ENCODE results near the gene CTIF.

Gene CTIF

DNA sequence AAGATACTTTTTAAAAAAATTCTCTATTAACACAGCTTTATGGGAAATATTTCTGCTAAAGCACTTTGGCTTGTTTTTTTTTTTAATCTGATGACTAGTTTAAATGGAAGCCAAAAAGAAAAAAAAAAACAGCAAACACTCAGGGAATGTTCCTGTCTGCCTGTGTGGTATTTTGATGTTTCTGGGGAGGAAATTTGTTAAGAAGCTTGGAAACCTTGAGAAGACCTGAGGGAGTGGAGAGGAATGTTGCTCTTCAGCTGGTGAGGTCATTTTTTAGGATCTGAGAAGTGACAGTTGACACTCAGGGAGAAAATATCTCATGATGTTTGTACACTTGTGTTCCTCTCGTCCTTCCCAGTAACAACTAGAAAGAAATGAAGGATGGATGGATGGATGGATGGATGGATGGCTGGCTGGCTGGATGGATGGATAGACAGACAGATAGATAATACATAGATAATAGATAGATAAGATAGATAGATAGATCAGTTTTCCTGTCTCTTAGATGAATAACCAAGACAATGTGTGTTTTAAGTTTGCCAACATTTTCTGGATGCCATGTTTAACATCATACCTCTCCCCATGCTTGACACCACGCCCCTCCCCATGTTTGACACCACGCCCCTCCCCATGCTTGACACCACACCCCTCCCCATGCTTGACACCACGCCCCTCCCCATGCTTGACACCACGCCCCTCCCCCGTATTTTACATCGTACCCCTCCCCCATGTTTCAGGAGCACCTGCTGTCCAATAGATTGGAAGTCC is 84.8 kb downstream of the CTIF start:
- DNase-seq: no peak

DNA sequence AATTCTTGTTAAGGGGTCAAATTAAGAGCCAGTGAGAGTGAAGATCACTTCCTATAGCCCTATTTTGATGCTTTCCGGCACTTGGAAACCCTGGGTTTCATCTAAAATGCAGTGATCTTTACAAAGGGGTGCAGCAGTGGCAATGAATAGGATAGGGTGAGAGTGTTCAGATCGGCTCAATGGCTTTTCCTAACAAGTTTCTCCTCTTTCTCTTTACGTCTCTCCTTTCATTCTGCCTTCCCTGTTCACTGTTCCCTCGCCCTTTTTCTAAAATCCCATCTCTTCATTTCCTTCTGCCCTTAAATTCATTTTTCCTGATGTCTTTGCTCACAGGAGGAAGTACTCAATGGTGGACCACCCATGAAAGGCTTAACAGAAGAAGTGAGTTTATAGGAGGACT is 86.0 kb downstream of the CTIF start:
- DNase-seq: no peak

DNA sequence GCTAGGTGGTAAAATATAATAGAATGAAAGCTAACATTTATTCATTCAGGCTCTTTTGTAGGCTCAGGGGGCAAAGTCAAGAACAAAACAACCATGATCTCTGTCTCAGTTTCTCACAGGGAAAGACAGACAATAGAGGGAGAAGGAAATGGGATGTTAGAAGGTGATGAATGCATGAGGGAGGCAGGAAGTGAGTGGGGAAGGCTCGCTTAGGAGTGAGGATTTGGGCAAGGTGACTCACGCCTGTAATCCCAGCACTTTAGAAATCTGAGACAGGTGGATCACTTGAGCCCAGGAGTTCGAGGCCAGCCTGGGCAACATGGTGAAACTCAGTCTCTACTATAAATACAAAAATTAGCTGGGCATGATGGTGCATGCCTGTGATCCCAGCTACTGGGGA is 88.4 kb downstream of the CTIF start:
- DNase-seq: no peak

DNA sequence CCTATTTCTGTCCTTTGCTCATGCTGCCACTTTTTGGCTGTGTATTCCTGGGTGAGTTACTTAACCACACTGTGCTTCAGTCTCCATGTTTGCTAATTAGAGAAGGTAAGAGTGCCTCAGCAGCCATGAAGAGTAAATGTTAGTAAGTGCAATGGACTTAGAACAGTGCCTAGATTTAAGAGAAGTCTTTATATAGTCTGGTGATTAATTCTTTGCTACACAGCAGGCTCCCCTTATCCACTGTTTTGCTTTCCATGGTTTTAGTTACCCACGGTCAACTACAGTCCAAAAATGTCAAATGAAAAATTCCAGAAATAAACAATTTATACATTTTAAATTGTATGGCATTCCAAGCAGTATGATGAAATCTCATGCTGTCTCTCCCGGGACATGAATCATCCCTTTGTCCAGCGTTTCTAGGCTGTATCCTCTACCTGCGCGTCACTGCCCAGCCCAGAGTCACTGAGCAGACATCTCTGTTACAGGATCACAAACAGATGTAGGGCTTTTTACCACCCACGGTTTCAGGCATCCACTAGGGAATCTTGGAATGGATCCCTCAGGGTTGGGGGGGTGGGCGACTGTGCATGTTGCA is 91.0 kb downstream of the CTIF start:
- DNase-seq: no peak

DNA sequence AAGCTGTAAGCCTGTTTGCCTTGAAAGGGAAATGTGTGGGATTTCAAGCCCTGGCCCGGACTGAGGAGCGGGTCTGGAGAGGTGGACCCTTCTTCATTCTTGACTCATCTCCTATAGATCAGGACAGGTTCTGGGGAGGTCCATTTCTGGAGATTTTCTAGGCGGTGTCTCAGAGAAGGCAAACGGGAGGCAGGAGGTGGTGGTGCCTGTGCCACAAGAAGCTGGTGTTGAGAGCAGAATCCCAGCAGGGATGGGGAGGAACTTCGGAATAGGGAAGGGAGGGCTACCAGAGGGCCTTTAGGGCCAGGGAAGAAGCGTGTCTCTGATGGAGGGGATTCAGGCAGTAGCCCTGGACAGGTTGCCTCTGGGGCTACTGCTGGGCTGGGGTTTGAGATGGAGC is 93.0 kb downstream of the CTIF start:
- DNase-seq: no peak

DNA sequence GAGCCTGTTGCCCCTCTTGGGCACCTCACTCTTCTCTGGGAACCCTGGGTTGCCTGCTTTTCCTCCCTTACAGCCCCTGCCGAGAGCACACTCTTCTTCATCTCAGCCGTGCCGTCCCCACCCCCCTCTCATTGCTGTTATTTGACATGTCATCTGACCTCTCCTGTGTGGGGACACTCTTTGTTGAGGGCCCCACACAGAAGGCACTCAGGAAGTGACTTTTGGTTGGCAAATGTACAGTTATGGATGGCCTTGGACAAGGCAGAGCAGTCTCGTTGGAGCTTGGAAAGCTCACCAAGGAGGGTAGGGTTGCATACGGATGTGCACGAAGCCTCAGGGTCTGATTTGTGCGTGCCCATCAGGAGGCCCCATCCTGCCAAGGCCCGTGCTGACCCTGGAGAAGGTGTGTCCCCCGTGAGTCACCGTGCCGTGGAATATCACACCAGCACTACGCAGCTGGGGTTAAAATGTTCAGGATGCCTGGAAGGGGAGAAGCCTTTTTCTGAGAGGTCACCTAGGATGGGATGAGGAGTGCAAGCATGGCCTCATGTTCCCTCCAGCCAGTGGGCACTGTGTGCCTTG is 93.9 kb downstream of the CTIF start:
- DNase-seq: no peak

DNA sequence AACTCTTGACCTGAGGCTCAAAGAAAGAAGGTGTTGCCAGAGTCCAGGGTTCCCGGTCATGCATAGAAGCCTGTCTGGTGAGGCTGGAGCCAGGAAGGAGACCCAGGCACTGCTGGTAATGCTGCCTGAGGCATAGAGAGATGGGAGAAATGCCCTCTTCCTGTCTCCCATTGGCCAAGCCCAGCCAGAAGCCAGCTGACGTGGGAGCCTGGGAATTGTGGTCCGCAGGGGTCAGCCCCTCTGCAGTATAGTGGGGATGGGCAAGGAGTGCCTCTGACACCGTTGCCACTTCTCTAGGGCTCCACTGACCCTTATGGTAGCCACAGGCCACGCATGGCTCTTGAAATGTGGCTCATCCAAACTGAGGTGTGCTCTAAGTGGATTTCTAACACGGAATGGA is 95.7 kb downstream of the CTIF start:
- no peak for DNase-seq

DNA sequence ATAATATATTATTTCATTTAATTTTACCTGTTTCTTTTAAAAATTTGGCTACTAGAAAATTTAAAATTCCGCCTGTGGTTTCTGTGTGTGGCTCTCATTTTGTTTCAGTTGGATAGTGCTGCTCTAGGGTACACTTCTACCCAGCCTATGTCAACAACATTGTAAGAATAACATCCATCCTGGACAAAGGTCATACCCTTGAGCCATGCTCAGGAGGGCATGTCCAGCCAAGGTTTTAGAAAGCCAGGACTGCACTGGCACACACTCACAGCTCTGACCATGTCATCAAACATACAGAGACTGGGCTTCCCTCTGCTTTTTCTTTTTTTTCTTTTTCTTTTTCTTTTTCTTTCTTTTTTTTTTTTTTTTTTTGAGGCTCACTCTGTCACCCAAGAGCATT is 96.1 kb downstream of the CTIF start:
- no peak for DNase-seq

DNA sequence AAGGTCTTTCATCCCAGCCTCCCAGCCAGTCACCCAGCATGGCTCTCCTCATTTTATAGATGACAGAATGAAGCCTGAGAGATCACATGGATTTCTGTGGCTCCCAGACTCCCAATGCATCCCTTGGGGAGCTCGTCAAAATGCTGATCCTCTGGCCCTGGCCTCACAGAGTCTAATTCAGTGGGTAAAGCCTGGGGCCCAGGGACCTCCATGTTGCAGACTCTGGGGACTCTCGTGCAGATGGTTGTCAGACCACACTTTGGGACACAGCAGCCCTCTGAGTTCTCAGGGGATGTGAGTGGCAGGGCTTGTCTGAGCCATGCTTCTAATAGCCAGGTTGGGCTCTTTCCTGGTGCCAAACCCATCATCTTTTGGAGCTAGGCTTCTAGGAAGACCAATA is 97.0 kb downstream of the CTIF start:
- DNase-seq: no peak

DNA sequence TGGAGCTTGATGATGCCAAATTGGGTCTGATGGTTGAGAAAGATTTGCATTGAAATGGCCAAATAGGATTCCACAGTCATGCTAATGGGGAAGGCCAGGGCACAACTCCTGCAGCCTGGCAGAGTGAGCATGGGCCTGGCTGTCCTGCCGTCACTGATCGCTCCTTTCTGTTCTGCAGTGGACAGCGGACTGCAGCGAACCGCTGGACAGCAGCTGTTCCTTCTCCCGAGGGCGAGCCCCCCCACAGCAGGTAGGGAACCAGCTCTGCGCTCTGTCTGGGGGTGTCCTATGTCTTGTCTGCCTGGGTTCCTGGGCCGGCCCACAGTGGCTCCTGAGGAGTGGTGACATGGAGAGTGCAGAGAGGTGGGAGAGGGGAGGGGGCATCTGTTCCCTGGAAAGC is 97.6 kb downstream of the CTIF start:
- DNase-seq: no peak

DNA sequence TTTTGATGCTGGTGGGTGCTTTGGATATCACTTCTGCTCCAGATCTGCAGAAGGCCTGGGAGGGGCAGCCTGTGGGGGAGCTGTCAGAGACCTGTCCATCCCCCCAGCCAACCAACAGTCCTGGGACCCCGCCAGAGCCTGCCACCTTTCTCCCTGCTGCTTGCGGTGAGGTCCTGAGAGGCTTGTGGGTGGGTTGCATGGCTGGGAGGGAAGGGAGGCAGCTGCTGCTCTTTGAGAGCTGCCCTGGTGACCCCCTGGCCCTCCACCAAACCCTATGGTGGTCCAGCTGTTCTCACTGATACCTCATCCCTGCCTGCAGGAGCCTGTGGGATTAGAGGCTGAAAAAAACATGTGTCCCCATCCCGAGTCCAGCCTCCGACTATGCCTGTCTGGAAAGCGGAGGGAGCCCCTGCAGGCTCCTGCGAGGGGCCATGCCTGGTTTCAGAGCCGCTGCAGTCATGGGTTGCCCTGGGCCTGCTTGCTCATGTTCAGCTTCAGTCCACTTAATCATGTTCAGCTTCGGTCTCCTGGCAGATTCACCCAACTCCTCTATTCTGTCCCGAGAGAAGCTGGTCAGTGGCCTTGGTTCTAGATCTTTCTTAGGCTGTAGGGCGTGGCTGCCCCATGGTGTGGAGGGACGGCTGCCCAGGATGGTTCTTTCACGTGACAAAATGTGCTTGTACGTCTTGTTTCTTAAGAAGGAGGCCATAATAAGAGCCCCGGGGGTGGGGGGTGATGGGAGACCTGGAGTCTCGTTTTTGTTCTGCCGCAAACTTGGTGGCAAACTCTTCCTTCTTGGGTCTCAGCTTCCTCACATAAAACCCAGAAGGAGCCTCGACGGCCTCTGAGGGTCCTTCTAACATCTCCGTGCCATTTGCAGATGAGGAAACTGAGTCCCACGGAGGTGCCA is 98.5 kb downstream of the CTIF start:
- no peak for DNase-seq

DNA sequence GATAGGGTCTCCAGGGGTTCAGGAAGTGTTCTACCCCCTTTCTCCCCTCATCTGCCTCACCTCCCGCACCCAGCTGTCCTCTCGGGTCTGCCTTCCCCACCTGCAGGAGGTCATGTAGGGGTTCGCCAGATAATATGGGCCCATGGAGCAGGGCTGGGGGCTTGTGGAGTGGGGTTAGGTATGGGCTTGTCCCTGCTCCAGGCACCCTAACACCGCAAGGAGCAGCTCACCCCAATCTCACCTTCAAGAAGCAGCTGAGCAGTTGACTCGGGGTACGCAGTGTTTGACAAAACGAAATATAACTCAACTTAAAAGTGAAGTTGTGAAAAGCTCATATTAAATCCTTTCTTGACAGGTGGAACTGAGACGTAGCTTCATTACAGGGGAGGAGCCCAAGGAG is 99.6 kb downstream of the CTIF start:
- no peak for DNase-seq

DNA sequence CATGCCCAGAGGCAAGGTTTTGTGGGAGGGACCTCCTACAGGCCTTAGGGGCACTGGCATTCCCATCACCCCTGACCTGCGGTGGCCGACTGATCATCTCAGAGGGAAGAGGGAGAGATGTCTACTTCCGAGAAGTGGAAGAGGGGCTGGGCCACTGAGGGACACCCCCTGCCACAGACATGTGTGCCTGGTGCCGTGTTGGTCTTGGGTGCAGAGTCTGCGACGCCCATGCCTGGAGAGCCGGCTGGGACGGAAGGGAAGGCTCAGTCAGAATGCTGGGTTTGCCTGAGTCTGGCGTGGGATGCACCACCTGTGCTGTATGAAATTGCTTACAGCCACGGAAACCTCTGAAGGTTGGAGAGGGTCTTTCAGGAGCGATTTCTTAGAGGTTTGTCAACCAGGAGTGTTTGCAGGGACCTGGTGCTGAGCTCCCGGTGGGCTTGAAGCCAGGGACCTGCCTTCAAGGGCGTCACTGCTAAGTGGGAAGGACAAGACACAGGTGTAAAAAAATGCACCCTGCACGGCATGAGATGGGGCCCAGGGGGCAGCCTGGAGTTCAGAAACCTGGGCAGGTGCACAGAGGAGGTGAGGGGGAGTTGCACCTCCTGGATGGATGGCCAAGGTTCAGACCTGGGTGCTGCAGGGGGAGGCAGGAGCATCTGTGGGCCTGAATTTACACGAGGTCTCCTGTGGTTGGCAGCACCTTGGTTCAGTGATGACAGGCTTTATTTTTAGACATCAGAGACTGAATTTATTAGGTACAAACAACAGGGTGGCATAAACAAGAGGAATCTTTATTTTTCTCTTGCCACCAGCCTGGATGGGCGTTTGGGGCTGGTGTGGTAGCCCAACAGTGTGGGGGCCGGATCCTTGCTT is 100.3 kb downstream of the CTIF start:
- DNase-seq: no peak

DNA sequence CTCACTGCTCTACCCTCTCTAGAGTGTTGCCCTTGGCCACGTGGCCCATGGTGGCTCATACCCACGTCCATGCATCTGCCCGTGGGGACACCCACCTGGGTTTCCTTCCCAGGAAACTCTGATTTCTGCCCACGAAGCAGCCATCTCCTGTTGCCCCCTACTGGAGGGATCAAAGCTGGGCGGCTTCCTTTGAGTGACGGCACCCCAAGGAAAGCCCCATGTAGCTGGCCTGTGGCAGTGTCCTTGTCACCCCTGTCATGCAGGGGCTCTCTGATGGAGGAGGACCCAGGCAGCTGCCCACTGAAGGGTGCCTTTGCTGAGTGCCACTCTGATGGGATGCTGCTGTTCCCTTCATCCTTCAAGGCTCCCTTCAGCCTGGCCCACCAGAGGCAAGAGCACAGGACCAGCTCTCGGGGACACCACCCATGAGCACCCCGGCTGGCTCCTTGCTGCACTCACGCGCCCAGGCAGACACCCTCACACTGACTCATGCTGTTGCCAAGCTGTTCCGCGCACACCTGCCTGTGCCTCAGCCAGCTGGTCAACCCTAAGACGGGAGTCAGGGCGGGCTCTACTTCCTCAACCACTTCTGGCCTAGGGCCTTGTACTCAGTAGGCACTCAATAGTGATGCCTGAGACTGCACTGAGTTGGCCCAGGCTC is 101.1 kb downstream of the CTIF start:
- DNase-seq: no peak

DNA sequence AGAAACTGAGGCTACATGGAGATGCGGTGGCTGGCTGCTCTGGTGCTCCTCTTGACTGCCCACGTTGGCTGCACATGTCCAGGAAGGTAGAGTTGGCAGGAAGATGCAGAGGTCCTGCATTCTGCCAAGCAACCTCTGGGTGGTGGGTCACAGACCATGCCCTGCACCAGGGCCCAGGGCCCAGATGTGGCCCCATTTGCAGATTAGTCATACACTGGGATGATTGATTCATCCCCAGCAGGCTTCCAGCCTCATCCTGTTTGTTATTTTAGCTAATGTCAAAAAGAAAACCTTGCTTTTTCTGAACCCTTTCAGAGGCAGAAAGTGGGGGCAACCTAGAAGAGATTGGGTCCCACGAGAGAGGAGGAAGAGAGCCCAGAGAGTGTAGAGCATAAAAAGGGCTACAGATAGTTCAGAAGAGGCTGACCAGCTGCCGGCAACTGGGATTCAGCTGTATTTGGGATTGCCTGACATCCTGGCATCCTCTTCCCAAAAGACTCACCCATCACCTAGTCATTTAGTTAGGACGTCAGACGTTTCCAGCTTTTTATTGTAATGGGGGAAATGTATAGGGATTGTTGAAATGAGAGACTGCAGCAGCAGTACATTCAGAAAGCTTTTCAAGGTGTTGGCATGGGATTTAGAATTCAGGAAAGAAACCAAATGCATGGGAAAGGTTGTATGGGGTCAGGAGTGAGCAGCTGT is 101.9 kb downstream of the CTIF start:
- no peak for DNase-seq

DNA sequence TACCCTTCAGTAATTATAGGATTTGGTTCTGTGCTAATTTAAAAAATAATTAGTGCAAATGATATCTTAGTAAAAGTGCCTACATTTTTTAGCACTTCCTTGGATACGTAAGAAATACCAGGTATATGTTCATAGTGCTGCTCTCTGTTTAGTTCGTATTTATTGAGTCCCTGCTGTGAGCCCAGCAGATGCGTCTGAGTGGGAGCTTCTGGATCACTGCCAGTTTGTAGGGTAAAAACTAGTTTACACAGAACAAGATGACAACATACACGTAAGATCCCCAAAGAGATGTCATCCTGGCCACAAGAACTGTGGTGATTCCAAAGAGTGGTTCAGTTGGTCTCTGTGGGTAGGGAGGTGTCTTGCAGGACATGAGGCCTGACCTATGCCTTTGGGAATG is 103.2 kb downstream of the CTIF start:
- DNase-seq: no peak

DNA sequence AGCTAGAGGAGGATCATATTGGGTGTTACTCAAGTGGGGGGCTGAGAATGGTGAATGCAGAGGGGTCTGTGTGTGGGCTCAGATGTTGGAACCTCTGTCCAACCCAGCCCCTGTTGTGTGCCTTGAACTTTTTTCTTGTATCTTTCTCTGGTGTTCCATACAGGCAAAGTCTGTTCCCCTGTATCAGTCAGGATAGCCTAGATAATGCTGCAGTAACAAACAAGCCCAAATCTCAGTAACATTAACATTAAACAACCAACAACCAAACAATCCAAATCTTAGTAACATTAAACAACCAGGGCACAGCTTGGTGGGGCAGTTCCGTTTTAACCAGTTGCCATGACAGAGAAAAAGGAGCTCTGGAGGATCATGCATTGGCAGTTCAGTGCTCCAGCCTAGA is 103.7 kb downstream of the CTIF start:
- no peak for DNase-seq

DNA sequence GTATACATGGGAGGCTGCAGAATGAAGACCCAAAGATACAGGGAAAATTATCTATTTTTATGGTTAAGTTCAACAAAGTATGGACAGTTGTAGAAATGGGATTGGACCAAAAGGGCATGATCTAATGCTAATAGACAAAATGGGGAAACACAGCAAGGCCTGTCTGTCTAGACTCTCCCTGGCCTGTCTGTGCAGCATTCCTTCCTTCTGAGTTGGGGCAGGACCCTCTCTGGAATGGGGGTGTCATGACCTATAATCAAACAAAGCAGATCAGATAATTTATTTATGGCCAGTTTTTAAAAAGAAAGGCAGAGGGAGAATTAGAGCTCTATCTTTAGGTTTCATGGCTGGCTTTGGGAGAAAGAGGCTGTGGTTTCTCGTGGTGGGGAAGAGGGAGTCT is 104.4 kb downstream of the CTIF start:
- no peak for DNase-seq

DNA sequence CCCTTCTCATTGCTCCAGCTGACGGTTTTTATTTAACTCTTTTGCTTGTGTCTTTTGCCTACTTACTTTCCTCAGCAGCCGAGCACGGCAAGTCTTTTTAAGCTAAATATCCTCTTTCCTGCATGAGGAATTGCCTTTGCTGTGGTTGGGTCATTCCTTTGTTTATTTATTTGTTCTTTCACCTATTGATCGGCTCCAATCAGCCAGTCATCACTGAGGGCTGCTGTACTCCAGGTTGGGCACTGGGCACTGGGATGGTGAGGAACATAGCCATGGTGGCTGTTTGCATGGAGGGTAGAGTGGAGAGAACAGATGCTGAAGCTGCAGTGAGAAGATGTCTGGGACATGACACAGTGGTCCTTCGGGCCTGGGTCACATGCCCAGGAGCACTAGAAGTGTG is 105.2 kb downstream of the CTIF start:
- DNase-seq: no peak

DNA sequence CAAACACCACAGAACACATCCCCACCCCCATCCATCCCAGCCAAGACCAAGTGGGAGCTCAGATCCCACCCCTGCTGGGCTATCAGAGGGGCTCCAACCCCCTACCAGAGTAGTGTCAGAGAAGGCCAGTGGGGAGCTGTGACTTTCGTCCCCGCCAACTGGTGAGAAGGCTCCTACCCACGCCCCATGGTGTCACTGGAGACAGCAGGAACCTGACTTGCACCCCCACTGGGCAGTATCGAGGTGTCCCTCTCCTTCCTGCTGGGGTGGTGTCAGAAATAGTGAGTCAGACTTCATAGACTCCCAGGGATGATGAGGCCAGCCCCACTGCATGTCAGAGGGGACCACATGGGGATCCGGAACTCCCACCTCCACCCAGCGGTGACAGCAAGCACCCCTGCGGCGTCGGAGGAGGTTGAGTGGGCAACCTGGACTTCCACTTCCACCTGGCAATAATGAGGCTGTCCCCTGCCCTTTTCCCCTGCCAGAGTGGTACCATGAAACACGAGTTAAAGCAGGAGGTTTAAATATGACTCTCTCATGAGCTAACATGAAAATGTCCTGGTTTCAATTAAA is 106.7 kb downstream of the CTIF start:
- no peak for DNase-seq

DNA sequence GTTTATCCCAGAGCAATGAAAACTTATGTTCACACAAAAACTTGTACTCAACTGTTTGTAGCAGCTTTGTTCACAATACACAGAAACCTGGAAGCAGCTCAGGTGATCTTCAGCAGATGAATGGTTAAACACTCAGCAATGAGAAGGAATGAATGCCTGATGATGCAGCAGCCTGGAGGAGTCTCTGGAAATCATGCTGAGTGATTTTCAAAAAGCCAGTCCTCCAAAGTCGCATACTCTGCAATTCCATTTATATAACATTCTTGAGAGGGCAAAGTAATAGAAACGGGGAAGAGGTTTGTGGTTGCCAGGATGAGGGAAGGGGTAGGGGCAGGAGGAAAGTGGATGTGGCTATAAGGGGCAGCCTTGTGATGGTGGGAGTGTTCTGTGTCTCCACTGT is 108.1 kb downstream of the CTIF start:
- DNase-seq: no peak
